ENCODE data around the gene MAP10.
"Not testable (repeated sequence)": the region's sequence is repeated elsewhere in the genome, so short reads cannot be mapped to it uniquely, and the experiment has no call there.

MAP10 gene, protein sequence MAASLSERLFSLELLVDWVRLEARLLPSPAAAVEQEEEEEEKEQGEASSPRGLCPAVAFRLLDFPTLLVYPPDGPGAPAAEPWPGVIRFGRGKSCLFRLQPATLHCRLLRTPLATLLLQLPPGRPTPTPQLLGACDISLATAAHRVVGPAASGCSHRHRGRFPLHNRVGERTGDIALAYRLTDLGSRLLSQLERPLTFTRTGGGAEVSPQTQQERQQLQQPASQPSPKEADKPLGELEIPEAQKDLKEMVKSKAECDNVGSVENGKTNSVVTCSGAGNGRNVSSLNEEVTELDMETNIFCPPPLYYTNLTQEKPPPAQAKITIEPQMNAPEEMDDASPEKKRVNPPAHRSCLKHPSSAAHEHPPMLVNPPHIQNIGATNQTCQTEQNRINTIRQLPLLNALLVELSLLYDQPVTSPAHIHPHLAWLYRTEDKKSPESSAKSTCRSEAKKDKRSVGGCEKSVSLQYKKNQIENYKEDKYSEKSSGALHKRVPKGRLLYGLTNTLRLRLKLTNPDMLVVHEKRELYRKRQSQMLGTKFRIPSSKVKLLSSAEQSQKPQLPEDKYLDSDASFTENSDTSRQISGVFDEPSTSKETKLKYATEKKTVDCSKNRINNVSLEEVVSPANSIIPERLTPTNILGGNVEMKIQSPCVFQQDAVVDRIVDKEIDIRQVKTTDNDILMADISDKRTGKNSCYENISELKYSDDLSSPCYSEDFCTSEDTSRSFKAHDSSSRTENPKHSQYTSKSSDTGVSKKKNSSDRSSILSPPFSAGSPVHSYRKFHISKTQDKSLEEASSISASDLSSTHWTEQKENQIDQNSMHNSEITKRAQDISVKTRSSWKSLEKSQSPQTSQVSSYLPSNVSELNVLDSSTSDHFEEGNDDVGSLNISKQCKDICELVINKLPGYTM

DNA sequence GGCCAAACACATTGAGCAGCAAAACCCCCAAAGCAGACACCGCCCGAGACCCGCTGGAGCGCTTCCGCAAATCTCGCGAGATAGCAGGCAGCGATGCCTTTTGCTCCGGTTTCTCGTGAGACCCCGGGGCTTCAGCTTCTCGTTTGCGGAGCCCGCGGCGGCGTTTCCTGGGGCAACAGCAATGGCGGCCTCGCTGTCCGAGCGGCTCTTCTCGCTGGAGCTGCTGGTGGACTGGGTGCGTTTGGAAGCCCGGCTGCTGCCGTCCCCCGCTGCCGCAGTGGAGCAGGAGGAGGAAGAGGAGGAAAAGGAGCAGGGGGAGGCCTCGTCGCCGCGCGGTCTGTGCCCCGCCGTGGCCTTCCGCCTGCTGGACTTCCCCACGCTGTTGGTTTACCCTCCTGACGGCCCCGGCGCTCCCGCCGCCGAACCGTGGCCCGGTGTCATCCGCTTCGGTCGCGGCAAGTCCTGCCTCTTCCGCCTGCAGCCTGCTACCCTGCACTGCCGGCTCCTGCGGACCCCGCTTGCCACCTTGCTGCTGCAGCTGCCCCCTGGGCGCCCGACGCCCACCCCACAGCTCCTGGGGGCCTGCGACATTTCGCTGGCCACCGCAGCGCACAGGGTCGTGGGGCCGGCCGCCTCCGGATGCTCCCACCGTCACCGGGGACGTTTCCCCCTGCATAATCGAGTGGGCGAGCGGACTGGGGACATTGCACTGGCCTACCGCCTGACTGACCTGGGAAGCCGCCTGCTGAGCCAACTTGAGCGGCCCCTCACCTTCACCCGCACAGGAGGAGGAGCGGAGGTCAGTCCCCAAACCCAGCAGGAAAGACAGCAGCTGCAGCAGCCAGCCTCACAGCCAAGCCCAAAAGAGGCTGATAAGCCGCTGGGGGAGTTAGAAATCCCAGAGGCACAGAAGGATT, at the start of gene MAP10:
TSS of gene MAP10 (plus strand) at position 148 of the 917 bp plus-strand sequence. CDS start at position 182, 34 bp downstream.
- no peak for DNase-seq (ENCODE audit: low spot score)

- no peak for DNase-seq (ENCODE audit: low spot score)
Measured at GRCh38 chr1:232764458-232765251, 40.6 kb upstream of the MAP10 start.

DNA sequence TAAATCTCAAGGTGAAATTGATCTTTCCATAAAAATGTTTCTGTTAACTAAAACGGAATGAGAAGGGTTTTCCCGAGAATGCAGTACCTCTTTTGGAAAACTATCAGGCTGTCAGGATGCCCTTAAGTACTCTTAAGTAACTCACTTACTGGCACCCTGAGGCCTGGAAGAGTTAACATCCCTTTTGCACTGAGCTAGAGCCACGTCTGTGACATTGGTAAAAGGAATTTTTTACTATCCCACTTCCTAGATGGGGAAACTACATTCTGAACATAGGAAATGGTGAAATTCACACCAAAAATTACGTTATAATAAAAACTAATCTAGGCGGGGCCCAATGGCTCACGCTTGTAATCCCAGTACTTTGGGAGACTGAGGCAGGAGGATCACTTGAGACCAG, 39.7 kb upstream of the MAP10 start:
- no peak for DNase-seq (ENCODE audit: low spot score)

GRCh38 chr1:232766241-232766890, 38.9 kb upstream of the MAP10 start:
- DNase-seq (ENCODE audit: low spot score), result no peak

GRCh38 chr1:232766904-232767303, 38.3 kb upstream of the MAP10 start:
- no peak for DNase-seq (ENCODE audit: low spot score)

DNA sequence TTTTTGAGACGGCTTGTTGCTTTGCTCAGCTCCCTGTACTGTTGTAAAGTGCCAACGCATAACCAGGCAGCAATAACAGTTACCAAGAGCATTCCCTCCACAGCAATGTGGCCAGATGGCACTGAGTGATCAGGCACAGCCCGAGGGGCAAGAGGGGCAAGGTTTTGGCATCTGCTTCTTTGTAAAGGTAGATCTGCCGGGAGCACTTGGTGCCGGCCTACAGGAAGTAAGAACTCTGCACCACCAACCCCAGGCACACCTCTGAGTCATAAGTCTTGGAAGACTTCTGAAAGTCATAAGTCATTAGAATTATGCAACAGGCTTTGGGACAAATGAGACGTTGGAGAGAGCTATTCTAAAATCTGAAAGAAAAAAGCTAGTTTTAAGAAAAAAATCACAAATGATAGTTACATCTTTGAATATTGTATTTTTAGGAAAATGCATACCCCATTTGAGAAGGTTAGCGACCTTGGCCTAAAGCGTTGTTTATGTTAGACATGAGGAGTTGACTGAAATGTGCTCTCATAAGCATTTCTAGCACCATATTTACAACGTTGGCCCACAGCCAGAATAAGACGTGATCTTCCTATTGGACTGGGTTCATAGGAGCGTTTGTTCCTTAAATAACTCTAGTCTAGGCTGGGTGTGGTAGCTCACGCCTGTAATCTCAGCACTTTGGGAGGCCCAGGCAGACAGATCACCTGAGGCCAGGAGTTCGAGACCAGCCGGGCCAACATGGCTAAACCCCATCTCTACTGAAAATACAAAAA, 37.7 kb upstream of the MAP10 start:
- DNase-seq (ENCODE audit: low spot score), result peak; percentile 84

GRCh38 chr1:232768793-232769192, 36.4 kb upstream of the MAP10 start:
- DNase-seq (ENCODE audit: low spot score), result no peak

DNA sequence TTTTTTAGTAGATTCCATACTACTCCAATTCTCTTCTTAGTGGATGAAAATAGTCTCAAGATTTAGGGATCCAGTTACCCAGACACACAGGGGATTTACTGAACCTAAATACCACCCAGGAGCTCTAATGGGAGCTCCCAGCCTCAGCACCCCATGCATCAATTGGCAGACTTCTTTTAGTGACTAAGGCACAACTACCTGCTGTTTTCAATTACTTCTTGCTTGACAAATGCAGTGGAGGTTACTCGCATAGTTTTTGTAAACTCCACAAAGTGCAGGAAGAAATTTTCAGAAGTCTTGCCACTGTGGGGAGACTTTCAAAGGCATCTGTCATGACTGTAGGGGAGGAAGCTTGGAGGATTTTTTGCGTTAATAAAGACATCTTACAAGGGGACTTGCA, 35.5 kb upstream of the MAP10 start:
- DNase-seq (ENCODE audit: low spot score), result no peak

DNA sequence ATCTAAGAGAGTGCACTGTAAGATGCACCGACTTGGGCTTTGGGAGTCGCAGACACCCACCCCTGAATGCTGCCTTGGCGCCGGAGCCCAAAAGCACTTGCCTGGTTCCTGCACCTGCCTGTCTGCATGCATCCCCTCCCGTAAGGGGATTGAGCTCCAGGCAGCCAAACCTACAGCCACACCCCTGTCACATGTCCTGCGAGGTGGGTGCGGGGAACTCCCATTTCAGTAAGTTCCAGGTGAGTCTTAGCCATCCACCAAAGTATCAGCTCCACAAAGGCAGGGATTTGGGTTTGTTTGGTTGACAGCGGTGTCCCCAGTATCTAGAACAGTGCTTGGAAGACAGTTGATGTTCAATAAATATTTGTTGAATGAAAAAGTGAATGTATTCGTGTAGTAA, 31.5 kb upstream of the MAP10 start:
- DNase-seq (ENCODE audit: low spot score), result no peak

- no peak for DNase-seq (ENCODE audit: low spot score)
Measured at GRCh38 chr1:232776526-232777106, 28.6 kb upstream of the MAP10 start.

DNA sequence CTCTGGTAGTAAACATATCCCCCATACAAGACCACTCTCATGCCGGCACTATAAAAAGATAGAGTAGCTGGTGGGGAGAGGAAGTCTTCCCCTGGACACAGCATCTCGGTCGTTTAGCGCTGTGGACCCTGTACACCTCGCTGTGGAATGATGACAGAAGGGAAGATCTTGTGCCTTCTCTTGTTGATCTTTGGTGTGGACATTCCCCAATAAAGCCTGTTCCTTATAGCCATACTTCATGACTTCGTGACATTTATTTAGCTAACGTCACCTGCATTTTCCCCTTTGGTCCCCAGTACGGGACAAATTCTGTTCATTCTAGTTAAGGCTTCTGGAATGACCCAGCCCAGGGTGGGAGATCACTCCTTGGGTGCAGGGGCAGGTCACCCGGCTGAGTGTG, 24.9 kb upstream of the MAP10 start:
- no peak for DNase-seq (ENCODE audit: low spot score)

DNA sequence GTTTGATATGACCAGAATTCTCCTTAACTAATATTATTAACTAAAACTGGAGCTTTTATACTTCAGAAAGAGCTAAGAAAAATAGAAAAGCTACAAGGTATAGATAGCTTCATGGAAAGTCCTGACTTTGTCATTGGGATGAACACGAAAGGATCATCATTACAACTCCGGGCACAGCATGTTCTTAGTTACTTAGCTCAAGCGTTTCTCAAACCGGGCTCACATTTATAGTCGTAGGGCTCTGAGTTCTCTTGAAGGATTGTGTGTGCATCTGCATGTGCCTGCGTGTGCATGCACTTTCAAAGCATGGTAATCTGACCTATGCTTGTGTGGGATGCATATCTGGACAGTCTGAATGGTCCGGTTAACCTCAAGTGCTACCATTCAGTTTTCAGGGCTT, 20.4 kb upstream of the MAP10 start:
- DNase-seq (ENCODE audit: low spot score), result no peak

DNA sequence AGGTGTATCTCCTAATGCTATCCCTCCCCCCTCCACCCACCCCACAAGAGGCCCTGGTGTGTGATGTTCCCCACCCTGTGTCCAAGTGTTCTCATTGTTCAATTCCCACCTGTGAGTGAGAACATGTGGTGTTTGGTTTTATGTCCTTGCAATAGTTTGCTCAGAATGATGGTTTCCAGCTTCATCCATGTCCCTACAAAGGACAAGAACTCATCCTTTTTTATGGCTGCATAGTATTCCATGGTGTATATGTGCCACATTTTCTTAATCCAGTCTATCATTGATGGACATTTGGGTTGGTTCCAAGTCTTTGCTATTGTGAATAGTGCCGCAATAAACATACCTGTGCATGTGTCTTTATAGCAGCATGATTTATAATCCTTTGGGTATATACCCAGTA, 19.6 kb upstream of the MAP10 start:
- not testable (repeated sequence) for DNase-seq (ENCODE audit: low spot score)

- DNase-seq (ENCODE audit: low spot score), result no peak
Measured at GRCh38 chr1:232786845-232787455, 18.3 kb upstream of the MAP10 start.

DNA sequence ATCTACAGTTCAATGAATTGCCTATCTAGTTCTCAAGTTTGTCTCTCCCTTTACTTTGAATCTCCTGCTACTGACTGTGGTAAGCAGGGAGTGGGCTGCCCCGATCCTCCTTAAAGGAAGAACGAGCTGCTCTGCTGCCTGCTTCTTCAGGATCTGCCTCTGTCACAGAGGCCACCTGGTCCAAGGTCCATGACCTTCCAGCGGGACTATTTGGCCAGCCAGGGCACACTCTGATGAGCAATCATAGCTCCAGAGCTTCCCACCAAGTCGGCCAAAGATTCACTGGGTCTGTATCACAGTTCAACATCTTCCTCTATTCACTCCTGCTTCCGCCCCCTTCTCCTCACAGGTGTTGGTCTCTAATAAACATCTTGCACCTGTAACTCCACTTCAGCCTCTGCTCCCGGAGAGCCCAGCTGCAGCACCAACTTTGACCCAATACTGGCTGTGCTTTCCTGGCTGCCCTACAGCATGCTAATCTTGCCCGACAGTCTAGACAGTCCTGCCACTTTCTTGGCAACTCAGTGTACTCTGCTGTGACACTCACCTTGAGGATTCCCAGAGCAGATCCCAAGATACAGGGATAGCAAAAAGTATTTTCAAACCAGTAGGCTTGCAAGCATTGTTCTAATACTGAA, 16.9 kb upstream of the MAP10 start:
- DNase-seq (ENCODE audit: low spot score), result no peak

DNA sequence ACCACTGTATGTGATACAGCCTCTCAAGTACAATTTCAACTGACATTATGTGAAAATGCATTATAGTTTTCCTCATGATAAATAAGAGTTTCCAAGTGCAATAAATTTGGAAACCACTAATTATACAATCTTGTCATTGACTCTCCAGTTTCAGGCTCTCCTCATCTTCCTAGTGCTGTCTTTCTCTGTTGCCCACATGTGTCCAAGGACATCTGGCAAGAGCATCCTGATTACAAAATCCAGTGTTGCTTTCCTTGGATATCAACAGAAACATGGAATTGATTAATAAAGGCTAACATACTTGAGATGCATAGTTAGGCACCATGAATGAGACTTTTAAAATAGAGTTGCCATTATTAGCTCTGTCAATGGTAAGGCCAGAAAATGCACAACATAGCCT, 15.6 kb upstream of the MAP10 start:
- no peak for DNase-seq (ENCODE audit: low spot score)

GRCh38 chr1:232792949-232793348, 12.3 kb upstream of the MAP10 start:
- DNase-seq (ENCODE audit: low spot score), result no peak

DNA sequence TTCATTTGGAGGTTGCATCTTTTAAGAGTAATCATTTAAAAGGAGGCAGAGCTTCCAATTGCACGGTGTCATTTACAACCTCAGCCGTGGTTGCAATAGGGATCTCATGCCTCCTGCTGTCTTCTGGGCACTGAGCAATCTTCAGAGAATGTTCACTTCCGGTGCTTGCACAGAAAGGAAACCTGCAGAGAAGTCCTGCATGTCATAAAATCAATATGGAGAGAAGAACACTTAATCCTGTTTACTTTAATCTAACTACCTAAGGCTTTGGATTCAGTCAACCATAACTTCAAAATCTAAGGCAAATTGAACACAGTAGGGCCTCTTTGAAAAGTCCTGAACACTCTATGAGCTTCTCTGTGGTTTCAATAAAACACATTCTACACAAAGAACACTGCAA, 11.3 kb upstream of the MAP10 start:
- DNase-seq (ENCODE audit: low spot score), result peak; percentile 41
